ENCODE measurements around the gene WNT6.

The WNT6 gene

GRCh38 chr2:218859556-218859987 lies at the start of gene WNT6:
TSS of gene WNT6 (plus strand) at chr2:218859805. CDS start at chr2:218860038, 233 bp downstream.
- in situ Hi-C loops (cut with HindIII; ENCODE audit: low pct_ligation_motif_present, low pct_unique_long_range_greater_than_20kb, low sequenced_read_pairs): no loop called here
- DNase-seq: no peak

GRCh38 chr2:218810256-218810655 lies 49.3 kb upstream of the WNT6 start:
- in situ Hi-C loops (cut with HindIII; ENCODE audit: low pct_ligation_motif_present, low pct_unique_long_range_greater_than_20kb, low sequenced_read_pairs): no loop called here
- no peak for DNase-seq

GRCh38 chr2:218811382-218811781 lies 48.2 kb upstream of the WNT6 start:
- in situ Hi-C loops (cut with HindIII; ENCODE audit: low pct_ligation_motif_present, low pct_unique_long_range_greater_than_20kb, low sequenced_read_pairs): no loop called here
- no peak for DNase-seq

GRCh38 chr2:218812096-218812815 lies 47.3 kb upstream of the WNT6 start:
- no peak for DNase-seq
- in situ Hi-C loops (cut with HindIII; ENCODE audit: low pct_ligation_motif_present, low pct_unique_long_range_greater_than_20kb, low sequenced_read_pairs): no loop called here

GRCh38 chr2:218812861-218813260 lies 46.7 kb upstream of the WNT6 start:
- no peak for DNase-seq
- in situ Hi-C loops (cut with HindIII; ENCODE audit: low pct_ligation_motif_present, low pct_unique_long_range_greater_than_20kb, low sequenced_read_pairs): no loop called here

- no peak for DNase-seq
- in situ Hi-C loops (cut with HindIII; ENCODE audit: low pct_ligation_motif_present, low pct_unique_long_range_greater_than_20kb, low sequenced_read_pairs): no loop called here
These were observed 45.7 kb upstream of the WNT6 start for GRCh38 chr2:218813771-218814460.

- DNase-seq: no peak
- in situ Hi-C loops (cut with HindIII; ENCODE audit: low pct_ligation_motif_present, low pct_unique_long_range_greater_than_20kb, low sequenced_read_pairs): no loop called here
These were observed 44.9 kb upstream of the WNT6 start for GRCh38 chr2:218814540-218815243.

GRCh38 chr2:218815244-218815637 lies 44.4 kb upstream of the WNT6 start:
- DNase-seq: no peak
- in situ Hi-C loops (cut with HindIII; ENCODE audit: low pct_ligation_motif_present, low pct_unique_long_range_greater_than_20kb, low sequenced_read_pairs): no loop called here

GRCh38 chr2:218815649-218816048 lies 44.0 kb upstream of the WNT6 start:
- no peak for DNase-seq
- in situ Hi-C loops (cut with HindIII; ENCODE audit: low pct_ligation_motif_present, low pct_unique_long_range_greater_than_20kb, low sequenced_read_pairs): no loop called here

GRCh38 chr2:218816561-218817011 lies 43.0 kb upstream of the WNT6 start:
- in situ Hi-C loops (cut with HindIII; ENCODE audit: low pct_ligation_motif_present, low pct_unique_long_range_greater_than_20kb, low sequenced_read_pairs): no loop called here
- no peak for DNase-seq

- DNase-seq: no peak
- in situ Hi-C loops (cut with HindIII; ENCODE audit: low pct_ligation_motif_present, low pct_unique_long_range_greater_than_20kb, low sequenced_read_pairs): no loop called here
These were observed 40.5 kb upstream of the WNT6 start for GRCh38 chr2:218819093-218819492.

GRCh38 chr2:218820746-218821369 lies 38.7 kb upstream of the WNT6 start:
- no peak for DNase-seq
- in situ Hi-C loops (cut with HindIII; ENCODE audit: low pct_ligation_motif_present, low pct_unique_long_range_greater_than_20kb, low sequenced_read_pairs): no loop called here

- in situ Hi-C loops (cut with HindIII; ENCODE audit: low pct_ligation_motif_present, low pct_unique_long_range_greater_than_20kb, low sequenced_read_pairs): no loop called here
- no peak for DNase-seq
These were observed 37.9 kb upstream of the WNT6 start for GRCh38 chr2:218821605-218822211.

GRCh38 chr2:218822622-218823021 lies 37.0 kb upstream of the WNT6 start:
- in situ Hi-C loops (cut with HindIII; ENCODE audit: low pct_ligation_motif_present, low pct_unique_long_range_greater_than_20kb, low sequenced_read_pairs): no loop called here
- no peak for DNase-seq

GRCh38 chr2:218823196-218823855 lies 36.3 kb upstream of the WNT6 start:
- no peak for DNase-seq
- in situ Hi-C loops (cut with HindIII; ENCODE audit: low pct_ligation_motif_present, low pct_unique_long_range_greater_than_20kb, low sequenced_read_pairs): no loop called here

GRCh38 chr2:218824004-218824403 lies 35.6 kb upstream of the WNT6 start:
- DNase-seq: no peak
- in situ Hi-C loops (cut with HindIII; ENCODE audit: low pct_ligation_motif_present, low pct_unique_long_range_greater_than_20kb, low sequenced_read_pairs): no loop called here

GRCh38 chr2:218826791-218827190 lies 32.8 kb upstream of the WNT6 start:
- no peak for DNase-seq
- in situ Hi-C loops (cut with HindIII; ENCODE audit: low pct_ligation_motif_present, low pct_unique_long_range_greater_than_20kb, low sequenced_read_pairs): no loop called here

Data from ACHN (cell line).